NCI-H187 treated with DMSO at 0.1 percent for 48 hours (cell line): ENCODE measurements around the gene GARIN5A.
"Not testable (repeated sequence)": the region's sequence is repeated elsewhere in the genome, so short reads cannot be mapped to it uniquely, and the experiment has no call there.

Experiments
- DNase-seq: peaks from one replicate; lab custom pipeline; 2025; lab: John Stamatoyannopoulos, UW

GARIN5A gene

GRCh38 chr19:50465000-50465399 is 11.6 kb downstream of the GARIN5A start:
- no peak for DNase-seq

GRCh38 chr19:50464348-50464747 is 12.3 kb downstream of the GARIN5A start:
- DNase-seq = no peak

GRCh38 chr19:50462970-50463369 is 13.7 kb downstream of the GARIN5A start:
- DNase-seq = no peak

GRCh38 chr19:50461066-50461875 is 15.4 kb downstream of the GARIN5A start:
- peak; percentile 22 for DNase-seq

GRCh38 chr19:50460161-50460765 is 16.4 kb downstream of the GARIN5A start:
- no peak for DNase-seq

- no peak for DNase-seq
Observed at GRCh38 chr19:50459638-50460037, 17.0 kb downstream of the GARIN5A start.

GRCh38 chr19:50459067-50459456 is 17.6 kb downstream of the GARIN5A start:
- no peak for DNase-seq

GRCh38 chr19:50458396-50459066 is 18.1 kb downstream of the GARIN5A start:
- no peak for DNase-seq

GRCh38 chr19:50457300-50457699 is 19.3 kb downstream of the GARIN5A start:
- DNase-seq = no peak

- DNase-seq = no peak
Observed at GRCh38 chr19:50455992-50456391, 20.7 kb downstream of the GARIN5A start.

- no peak for DNase-seq
Observed at GRCh38 chr19:50453243-50453642, 23.4 kb downstream of the GARIN5A start.

- DNase-seq = no peak
Observed at GRCh38 chr19:50451223-50451534, 25.5 kb downstream of the GARIN5A start.

GRCh38 chr19:50450369-50451222 is 26.1 kb downstream of the GARIN5A start:
- no peak for DNase-seq

- no peak for DNase-seq
Observed at GRCh38 chr19:50449236-50449899, 27.3 kb downstream of the GARIN5A start.

- DNase-seq = no peak
Observed at GRCh38 chr19:50447750-50448149, 28.9 kb downstream of the GARIN5A start.

GRCh38 chr19:50447053-50447452 is 29.6 kb downstream of the GARIN5A start:
- no peak for DNase-seq

- DNase-seq = no peak
Observed at GRCh38 chr19:50444059-50444458, 32.6 kb downstream of the GARIN5A start.

GRCh38 chr19:50439130-50439529 is 37.5 kb downstream of the GARIN5A start:
- not testable (repeated sequence) for DNase-seq

- no peak for DNase-seq
Observed at GRCh38 chr19:50437862-50438449, 38.7 kb downstream of the GARIN5A start.

- no peak for DNase-seq
Observed at GRCh38 chr19:50435627-50436026, 41.0 kb downstream of the GARIN5A start.

- DNase-seq = no peak
Observed at GRCh38 chr19:50435221-50435620, 41.4 kb downstream of the GARIN5A start.
